Diencephalon (tissue), 1 donor: ENCODE measurements around the gene FRMD3. TPM values are rescaled to one million over a fixed set of nuclear protein-coding genes. Genes with fewer than 3 reads are reported as not detected.

Experiments
- small RNA-seq: library from RNA; depleted of rRNA; stranded (forward); fragments of <200 nt; gene quantifications from one replicate; pipeline ENCODE3, GENCODE V24; 2014
- total RNA-seq: library from RNA; depleted of rRNA; stranded (reverse); fragments of >200 nt; gene quantifications from one replicate; pipeline ENCODE4 v1.2.3, GENCODE V29; 2014

Gene FRMD3
- total RNA-seq: 26.5 TPM

GRCh38 chr9:83538172-83538889, at the start of gene FRMD3:
FRMD3 (minus strand) TSS chr9:83538401; CDS start chr9:83538231, 170 bp downstream.

Small RNA genes within 50 kb of the gene (small RNA-seq; reads per million reads assigned to genes)
- gene AL137847.3 (not detected), gene RN7SKP242 (not detected), gene RNU4-29P (not detected)

Other genes with a start within 250 kb of the FRMD3 start
- 6.2 TPM for gene IDNK, start 84.7 kb upstream of the FRMD3 start, total RNA-seq
- gene UBQLN1, start 169.6 kb upstream of the FRMD3 start, total RNA-seq: 249 TPM